K562 (cell line): ENCODE data around the gene CD40. TPM values are rescaled to one million over a fixed set of nuclear protein-coding genes. Genes with fewer than 3 reads are reported as not detected.

Experiments used
- CHAMP1 ChIP-seq: fragments of 450-650 bp; IDR thresholded peaks from 2 replicates; pipeline ENCODE4 v1.6.1; 2016; ENCODE audit warnings: mild to moderate bottlenecking
- DACH1 ChIP-seq: fragments of 450-650 bp; IDR thresholded peaks from 2 replicates; pipeline ENCODE4 v1.6.1; 2018; ENCODE audit not compliant: partially characterized antibody
- DIDO1 ChIP-seq: fragments of 450-650 bp; IDR thresholded peaks from 2 replicates; pipeline ENCODE4 v1.6.1; 2016; ENCODE audit warnings: low read depth, missing biosample characterization, missing genetic modification characterization
- ETS1 ChIP-seq: conservative IDR thresholded peaks from 2 replicates; pipeline ENCODE4 v1.6.1; 2011; ENCODE audit warnings: low read depth, mild to moderate bottlenecking, low read length; ENCODE audit not compliant: control insufficient read depth
- HNRNPK ChIP-seq: fragments of 200-400 bp; formaldehyde crosslinking; IDR thresholded peaks from one replicate; pipeline ENCODE4 v1.6.1; 2018; ENCODE audit warnings: mild to moderate bottlenecking, low read depth, low read length; ENCODE audit not compliant: poor library complexity, severe bottlenecking
- KLF10 ChIP-seq: fragments of 250-450 bp; sonication (Bioruptor Pico); IDR thresholded peaks from 2 replicates; pipeline ENCODE4 v1.6.1; 2021; ENCODE audit warnings: matching md5 sums
- MEIS2 ChIP-seq: fragments of 450-650 bp; IDR thresholded peaks from 2 replicates; pipeline ENCODE4 v1.6.1; 2014; ENCODE audit warnings: mild to moderate bottlenecking; ENCODE audit not compliant: partially characterized antibody
- MLX ChIP-seq, 2 experiments: fragments of 450-650 bp in 1 of 2; sonication (generic) in 1 of 2; formaldehyde crosslinking; conservative IDR thresholded peaks; 2 replicates each; pipeline versions ENCODE4 v1.4.0 to v1.8.1; 2020 to 2022; ENCODE audit warnings: mild to moderate bottlenecking in 1 of 2, missing genetic modification reagents in 1 of 2
- NR1H2 ChIP-seq: sonication (generic); formaldehyde crosslinking; IDR thresholded peaks from 2 replicates; pipeline ENCODE4 v1.4.0; 2020; ENCODE audit warnings: mild to moderate bottlenecking, missing genetic modification reagents
- NR2C2 ChIP-seq, 2 experiments: fragments of 200-800 bp in 1 of 2; sonication (Bioruptor generic) in 1 of 2; sonication (generic) in 1 of 2; formaldehyde crosslinking in 1 of 2; IDR thresholded peaks; 2 replicates each; pipeline versions ENCODE4 v1.6.1 to v1.8.0; 2016 to 2022; ENCODE audit warnings: mild to moderate bottlenecking in 1 of 2, missing compliant biosample characterization in 1 of 2, missing genetic modification characterization in 1 of 2, missing genetic modification reagents in 1 of 2
- RUNX1 ChIP-seq: sonication (generic); IDR thresholded peaks from 2 replicates; pipeline ENCODE4 v1.6.1; 2016; ENCODE audit warnings: antibody characterized with exemption, low read depth
- SIN3A ChIP-seq, 2 experiments: fragments of 150-350 bp in 1 of 2; IDR thresholded peaks; 2 replicates each; pipeline ENCODE4 v1.6.1; 2011 to 2016; ENCODE audit warnings: borderline replicate concordance in 2 of 2, low read depth in 2 of 2, low read length in 2 of 2, mild to moderate bottlenecking in 2 of 2, moderate library complexity in 2 of 2; ENCODE audit not compliant: control insufficient read depth in 1 of 2
- SNRNP70 ChIP-seq: fragments of 200-400 bp; formaldehyde crosslinking; optimal IDR thresholded peaks from 2 replicates; pipeline ENCODE3; 2017; ENCODE audit warnings: low read depth, low read length
- TOE1 ChIP-seq, 2 experiments: fragments of 450-650 bp in 1 of 2; sonication (generic) in 1 of 2; formaldehyde crosslinking in 1 of 2; IDR thresholded peaks; 2 replicates each; pipeline versions ENCODE4 v1.7.1 to v1.8.0; 2016 to 2022; ENCODE audit warnings: borderline replicate concordance in 2 of 2, mild to moderate bottlenecking in 2 of 2, antibody characterized with exemption in 1 of 2, inconsistent platforms in 1 of 2, low read depth in 1 of 2, missing genetic modification reagents in 1 of 2, moderate library complexity in 1 of 2
- TRIM25 ChIP-seq: fragments of 450-650 bp; IDR thresholded peaks from 2 replicates; pipeline ENCODE4 v1.7.0; 2016; ENCODE audit warnings: borderline replicate concordance
- UBTF ChIP-seq, 2 experiments: IDR thresholded peaks; 2 replicates each; pipeline ENCODE4 v1.6.1; 2012; ENCODE audit warnings: improper control_type of control experiment in 2 of 2, low read depth in 2 of 2, low read length in 2 of 2, borderline replicate concordance in 1 of 2
- XRCC5 ChIP-seq: fragments of 200-400 bp; formaldehyde crosslinking; IDR thresholded peaks from 2 replicates; pipeline ENCODE4 v1.6.1; 2017; ENCODE audit warnings: low read depth, mild to moderate bottlenecking, low read length
- ZNF165 ChIP-seq: fragments of 250-450 bp; sonication (Bioruptor Pico); IDR thresholded peaks from 2 replicates; pipeline ENCODE4 v1.4.0; 2020; ENCODE audit warnings: borderline replicate concordance
- ZNF717 ChIP-seq: fragments of 250-450 bp; sonication (Bioruptor Pico); IDR thresholded peaks from 2 replicates; pipeline ENCODE4 v1.5.0; 2021
- polyA plus RNA-seq, 8 experiments: library from polyadenylated mRNA; depleted of rRNA in 4 of 8; stranded (reverse) in 5 of 8; unstranded in 3 of 8; fragments of >200 nt; fragmentation: Nextera tagmentation in 2 of 8; fragmentation: Illumina TruSeq in 1 of 8; extraction: Ambion mirVana in 2 of 8; extraction: Trizol in 1 of 8; gene quantifications; 2 replicates each; pipeline versions ENCODE4 v1.2.1 to v1.2.3, GENCODE V29; 2011 to 2014; ENCODE audit warnings: inconsistent platforms in 1 of 8, missing spikeins in 1 of 8
- total RNA-seq, 7 experiments: library from RNA; depleted of rRNA in 6 of 7; stranded (reverse); fragments of >200 nt in 6 of 7; fragmentation: Illumina TruSeq in 2 of 7; extraction: Trizol in 2 of 7; gene quantifications; 2 replicates each; pipeline versions ENCODE4 v1.2.1 to v1.2.3, GENCODE V29; 2011 to 2021; ENCODE audit warnings: low replicate concordance in 1 of 7

CD40 gene
- total and polyA plus RNA-seq, 9 of the 15 experiments (the other 6 are each of a cell fraction or from before 2014, with no cell fraction given), result 0.76 to 3.7 (median 1.6) TPM

- TF ChIP-seq MEIS2 (no peak), DACH1 (no peak), TRIM25 (no peak), ZNF717 (CRISPR knock-in tag) (no peak), NR2C2 (CRISPR knock-in tag; IDR thresholded peaks at IDR 0.05) (no peak), NR2C2 (tag; IDR thresholded peaks at IDR 0.05) (no peak), NR1H2 (no peak), DIDO1 (no peak), ZNF165 (CRISPR knock-in tag) (no peak), SIN3A (IDR thresholded peaks at IDR 0.05; ENCODE audit: borderline replicate concordance in 2 of 2, control insufficient read depth in 1 of 2, low read depth in 2 of 2, low read length in 2 of 2) (no peak), MLX (CRISPR knock-in tag; conservative IDR thresholded peaks at IDR 0.05) (no peak), RUNX1 (no peak), HNRNPK (no peak), ETS1 (0 out of 2 replicates have a peak, but pooled peaks have one; percentile 51), CHAMP1 (no peak), XRCC5 (no peak), KLF10 (CRISPR knock-in tag) (no peak), TOE1 (IDR thresholded peaks at IDR 0.05; ENCODE audit: borderline replicate concordance) (0 out of 2 replicates have a peak, but pooled peaks have one; percentile 28), TOE1 (CRISPR knock-in tag; IDR thresholded peaks at IDR 0.05; ENCODE audit: borderline replicate concordance, low read depth) (no peak), UBTF (IDR thresholded peaks at IDR 0.05; ENCODE audit: borderline replicate concordance in 1 of 2, low read depth in 2 of 2, low read length in 2 of 2) (peak in 1 of 2 experiments; percentile 48; a peak in 1 of 4 replicates), SNRNP70 (no peak)
Observed at GRCh38 chr20:46089167-46089416, 29.0 kb upstream of the CD40 start (continued).
